K562 (cell line): ENCODE measurements around the gene FAM43B. TPM values are rescaled to one million over a fixed set of nuclear protein-coding genes. Genes with fewer than 3 reads are reported as not detected.

ENCODE experiments used
- ATAC-seq: fragments of 200-7000 bp; cut with Tn5 transposase; 3 replicates; pipeline ENCODE4 v1.9.1; 2020; ENCODE audit warnings: moderate library complexity
- BruUV-seq: library from RNA; stranded (reverse); fragments of 400-500 nt; replicated peaks from 2 replicates; lab custom pipeline; 2021; lab: Mats Ljungman, UMichigan
- CTCF ChIA-PET: fragments of 300-600 bp; formaldehyde crosslinking; extraction: SDS; loops from one replicate; lab custom pipeline; 2021; ENCODE audit warnings: low intra/inter-chr PET ratio; lab: Yijun Ruan, JAX
- POLR2A ChIA-PET: fragments of 300-600, 350-650 bp; sonication (Branson Sonifier 250); formaldehyde crosslinking; extraction: SDS; loops from one replicate; lab custom pipeline; 2021; ENCODE audit warnings: antibody characterized with exemption, inconsistent platforms; lab: Yijun Ruan, JAX
- DNase-seq, 4 experiments: peaks; one replicate each; pipeline versions ENCODE4 v3.0.0 to v3.0.0-alpha.2; 2011 to 2018; ENCODE audit warnings: low spot score in 3 of 4, mixed read lengths in 3 of 4; ENCODE audit errors: extremely low read depth in 1 of 4
- FAIRE-seq: peaks from 2 replicates; lab custom pipeline; 2011; peaks lifted over from hg19 to GRCh38; lab: Jason Lieb, UNC
- H2AFZ ChIP-seq: 2 replicates; pipeline ENCODE4 v1.6.0; 2011; ENCODE audit warnings: low read depth, low read length, control low read depth, inconsistent platforms
- H3K27ac ChIP-seq: fragments of 200-600 bp; 3 replicates; pipeline ENCODE4 v1.8.0; 2011; ENCODE audit warnings: low read depth, mild to moderate bottlenecking, control low read depth, inconsistent platforms, low read length, moderate library complexity, mixed read lengths; ENCODE audit errors: extremely low read depth
- H3K27me3 ChIP-seq, 2 experiments: fragments of 300-600 bp in 1 of 2; 2 replicates in 1 of 2; 3 replicates in 1 of 2; pipeline versions ENCODE4 v1.6.0 to v1.8.0; 2011; ENCODE audit warnings: inconsistent platforms in 2 of 2, low read length in 2 of 2, mild to moderate bottlenecking in 1 of 2, mixed read lengths in 1 of 2, moderate library complexity in 1 of 2; ENCODE audit not compliant: control insufficient read depth in 2 of 2, insufficient read depth in 2 of 2
- H3K36me3 ChIP-seq: fragments of 300-600 bp; 3 replicates; pipeline ENCODE4 v1.8.0; 2011; ENCODE audit warnings: mild to moderate bottlenecking, low read length, inconsistent platforms; ENCODE audit not compliant: control insufficient read depth, insufficient read depth
- H3K4me1 ChIP-seq, 2 experiments: fragments of 200-600 bp in 1 of 2; replicated peaks in 1 of 2; 2 replicates in 1 of 2; 3 replicates in 1 of 2; pipeline versions ENCODE4 v1.5.1 to v1.8.0; 2011; ENCODE audit warnings: inconsistent platforms in 2 of 2, low read length in 2 of 2, mild to moderate bottlenecking in 1 of 2, mixed read lengths in 1 of 2, moderate library complexity in 1 of 2; ENCODE audit not compliant: control insufficient read depth in 2 of 2, insufficient read depth in 2 of 2
- H3K4me2 ChIP-seq: 2 replicates; pipeline ENCODE4 v1.6.1; 2011; ENCODE audit warnings: low read length, control low read depth, inconsistent platforms, mixed read lengths; ENCODE audit not compliant: insufficient read depth
- H3K4me3 ChIP-seq: fragments of 200-600 bp; sonication (generic), shearing (Covaris generic); 2 replicates; pipeline ENCODE4 v1.5.1; 2016; ENCODE audit warnings: control low read depth, inconsistent platforms
- H3K79me2 ChIP-seq: fragments of 200-600 bp; 3 replicates; pipeline ENCODE4 v1.8.0; 2011; ENCODE audit warnings: low read length, inconsistent platforms; ENCODE audit not compliant: control insufficient read depth, insufficient read depth
- H3K9ac ChIP-seq, 2 experiments: 2 replicates each; pipeline versions ENCODE4 v1.6.0 to v1.6.1; 2011; ENCODE audit warnings: low read depth in 2 of 2, low read length in 2 of 2, control low read depth in 1 of 2, inconsistent platforms in 1 of 2, mild to moderate bottlenecking in 1 of 2, mixed read lengths in 1 of 2; ENCODE audit not compliant: insufficient read depth in 1 of 2
- H3K9me1 ChIP-seq: one replicate; pipeline ENCODE4 v1.6.0; 2011; ENCODE audit warnings: inconsistent platforms, mild to moderate bottlenecking, low read length, moderate library complexity; ENCODE audit not compliant: control insufficient read depth, insufficient read depth
- H3K9me3 ChIP-seq: replicated peaks from 2 replicates; pipeline ENCODE4 v1.5.1; 2011; ENCODE audit warnings: low read depth, low read length, inconsistent platforms; ENCODE audit not compliant: control insufficient read depth, insufficient read depth
- H4K20me1 ChIP-seq: replicated peaks from 2 replicates; pipeline ENCODE4 v1.6.1; 2011; ENCODE audit warnings: low read length, inconsistent platforms, mixed read lengths; ENCODE audit not compliant: control insufficient read depth, insufficient read depth
- FOXA3 ChIP-seq, 2 experiments: fragments of 450-650 bp in 1 of 2; sonication (generic) in 1 of 2; formaldehyde crosslinking; IDR thresholded peaks in 1 of 2; conservative IDR thresholded peaks in 1 of 2; 2 replicates each; pipeline versions ENCODE4 v1.4.0 to v1.8.0; 2020 to 2022; ENCODE audit warnings: mild to moderate bottlenecking in 2 of 2, missing genetic modification reagents in 1 of 2
- ZNF395 ChIP-seq: fragments of 200-800 bp; sonication (Bioruptor generic); IDR thresholded peaks from 2 replicates; pipeline ENCODE4 v1.6.1; 2017; ENCODE audit warnings: missing genetic modification characterization, missing compliant biosample characterization
- whole genome bisulfite sequencing: fragments of 100-300 bp; shearing (Covaris generic); methylation state at CpG from one replicate; pipeline ENCODE4 v1.1.6; 2016; ENCODE audit warnings: low coverage, mixed read lengths; ENCODE audit not compliant: insufficient coverage; ENCODE audit errors: missing lambda C conversion rate; 5-methylcytosine and 5-hydroxymethylcytosine counted together
- in situ Hi-C: fragments of 300-500 bp; cut with MboI; formaldehyde crosslinking; loops from 4 replicates; pipeline ENCODE4 v1.15.0; 2018; ENCODE audit warnings: inconsistent platforms, mixed read lengths
- intact Hi-C: fragments of 100-400 bp; cut with micrococcal nuclease; formaldehyde crosslinking; loops from 2 replicates; pipeline ENCODE4 v1.14.2; 2022
- polyA plus RNA-seq, 8 experiments: library from polyadenylated mRNA; depleted of rRNA in 4 of 8; stranded (reverse) in 5 of 8; unstranded in 3 of 8; fragments of >200 nt; fragmentation: Nextera tagmentation in 2 of 8; fragmentation: Illumina TruSeq in 1 of 8; extraction: Ambion mirVana in 2 of 8; extraction: Trizol in 1 of 8; gene quantifications; 2 replicates each; pipeline versions ENCODE4 v1.2.1 to v1.2.3, GENCODE V29; 2011 to 2014; ENCODE audit warnings: inconsistent platforms in 1 of 8, missing spikeins in 1 of 8
- total RNA-seq, 7 experiments: library from RNA; depleted of rRNA in 6 of 7; stranded (reverse); fragments of >200 nt in 6 of 7; fragmentation: Illumina TruSeq in 2 of 7; extraction: Trizol in 2 of 7; gene quantifications; 2 replicates each; pipeline versions ENCODE4 v1.2.1 to v1.2.3, GENCODE V29; 2011 to 2021; ENCODE audit warnings: low replicate concordance in 1 of 7

FAM43B gene
- total and polyA plus RNA-seq, 9 of the 15 experiments (the other 6 are each of a cell fraction or from before 2014, with no cell fraction given), result not detected

- CTCF ChIA-PET, result no interaction called here
- Histone ChIP-seq H3K4me2 (no peak overlapping the region), H3K9me1 (no peaks in the 10 kb centered on the region), H3K4me1 (no peaks in the 10 kb centered on the region; a peak in 1 of 5 replicates), H2AFZ (no peak overlapping the region), H3K9me3 (no peaks in the 10 kb centered on the region), H3K79me2 (no peaks in the 10 kb centered on the region), H3K4me3 (no peak overlapping the region), H3K27me3 (peaks cover 31 to 75% of the 10 kb centered on the region in 2 experiments), H3K27ac (no peak overlapping the region), H3K36me3 (no peaks in the 10 kb centered on the region), H4K20me1 (no peaks in the 10 kb centered on the region; the same call in 1 of the 2 replicates), H3K9ac (no peak overlapping the region)
- TF ChIP-seq ZNF395 (CRISPR knock-in tag) (no peak), FOXA3 (CRISPR knock-in tag; conservative IDR thresholded peaks at IDR 0.05 in 1 of 2, IDR thresholded peaks at IDR 0.05 in 1 of 2) (peak in 1 of 2 experiments; percentile 53; a peak in 1 of 4 replicates)
- intact Hi-C loops (no loop called here), in situ Hi-C loops (no loop called here)
- POLR2A ChIA-PET, result interaction anchor here (0.7 to 1.2 kb wide), 2 partner anchors 9 to 101 kb away, joined by 3 read pairs; no protein-coding TSS in a partner anchor
- no TSS peak for BruUV-seq
- 3% methylated on average over 4 of the region's 4 CpGs for WGBS
- ATAC-seq (no peak), FAIRE-seq (no peak), DNase-seq (no peak)
Measured at GRCh38 chr1:20533635-20534034, 18.7 kb upstream of the FAM43B start.
